IMR-90 (cell line): ENCODE measurements around the gene EFCC1. TPM values are rescaled to one million over a fixed set of nuclear protein-coding genes. Genes with fewer than 3 reads are reported as not detected.

Experiments
- ATAC-seq: fragments of 200-7000 bp; cut with Tn5 transposase; 2 replicates; pipeline ENCODE4 v1.9.1; 2020; ENCODE audit warnings: low read depth, mild to moderate bottlenecking, moderate library complexity
- BruUV-seq: library from RNA; stranded (reverse); fragments of 400-500 nt; replicated peaks from 2 replicates; lab custom pipeline; 2021; lab: Mats Ljungman, UMichigan
- CTCF ChIA-PET: fragments of 300-600 bp; formaldehyde crosslinking; extraction: SDS; loops from one replicate; lab custom pipeline; 2021; ENCODE audit warnings: antibody characterized with exemption; lab: Yijun Ruan, JAX
- POLR2A ChIA-PET: fragments of 300-600 bp; sonication (Branson Sonifier 250); formaldehyde crosslinking; loops from one replicate; lab custom pipeline; 2022; ENCODE audit warnings: antibody characterized with exemption; ENCODE audit not compliant: unreplicated experiment; lab: Charles Lee
- DNase-seq: peaks from one replicate; pipeline ENCODE4 v3.0.0; 2013
- H2AFZ ChIP-seq: replicated peaks from 2 replicates; pipeline ENCODE3; 2013; ENCODE audit warnings: low read length, mild to moderate bottlenecking; ENCODE audit not compliant: poor library complexity
- H2AK5ac ChIP-seq: 2 replicates; pipeline ENCODE4 v1.6.1; 2013; ENCODE audit warnings: low read depth, low read length, inconsistent platforms
- H2AK9ac ChIP-seq: replicated peaks from 2 replicates; pipeline ENCODE3; 2013; ENCODE audit warnings: mild to moderate bottlenecking, low read depth, low read length, moderate library complexity; ENCODE audit not compliant: poor library complexity
- H2BK120ac ChIP-seq: 2 replicates; pipeline ENCODE4 v1.6.1; 2013; ENCODE audit warnings: low read depth, low read length, inconsistent platforms
- H2BK15ac ChIP-seq: 3 replicates; pipeline ENCODE4 v1.6.1; 2013; ENCODE audit warnings: low read depth, low read length, inconsistent platforms
- H2BK20ac ChIP-seq: 2 replicates; pipeline ENCODE4 v1.6.1; 2013; ENCODE audit warnings: low read depth, mild to moderate bottlenecking, inconsistent platforms, low read length, moderate library complexity
- H2BK5ac ChIP-seq: 2 replicates; pipeline ENCODE4 v1.6.1; 2013; ENCODE audit warnings: mild to moderate bottlenecking, low read depth, low read length, inconsistent platforms; ENCODE audit not compliant: poor library complexity, severe bottlenecking
- H3K14ac ChIP-seq: replicated peaks from 2 replicates; pipeline ENCODE4 v1.6.1; 2013; ENCODE audit warnings: low read depth, low read length, inconsistent platforms
- H3K18ac ChIP-seq: 2 replicates; pipeline ENCODE4 v1.6.1; 2013; ENCODE audit warnings: low read depth, low read length, control low read depth
- H3K23ac ChIP-seq: 2 replicates; pipeline ENCODE4 v1.6.1; 2013; ENCODE audit warnings: low read depth, low read length, inconsistent platforms
- H3K27ac ChIP-seq: 2 replicates; pipeline ENCODE4 v1.5.1; 2013; ENCODE audit warnings: mild to moderate bottlenecking, control low read depth, low read length; ENCODE audit not compliant: insufficient read depth
- H3K27me3 ChIP-seq: 2 replicates; pipeline ENCODE4 v1.6.1; 2013; ENCODE audit warnings: low read length; ENCODE audit not compliant: control insufficient read depth, insufficient read depth
- H3K36me3 ChIP-seq: 2 replicates; pipeline ENCODE4 v1.6.1; 2013; ENCODE audit warnings: low read length, mixed read lengths; ENCODE audit not compliant: control insufficient read depth, insufficient read depth
- H3K4ac ChIP-seq: 2 replicates; pipeline ENCODE4 v1.6.1; 2013; ENCODE audit warnings: low read depth, low read length, inconsistent platforms
- H3K4me1 ChIP-seq: 2 replicates; pipeline ENCODE4 v1.6.1; 2013; ENCODE audit warnings: low read length, mixed read lengths; ENCODE audit not compliant: control insufficient read depth, insufficient read depth
- H3K4me2 ChIP-seq: 2 replicates; pipeline ENCODE4 v1.6.1; 2013; ENCODE audit warnings: low read depth, mild to moderate bottlenecking, control low read depth, low read length, moderate library complexity
- H3K4me3 ChIP-seq: 2 replicates; pipeline ENCODE4 v1.5.1; 2013; ENCODE audit warnings: low read depth, mild to moderate bottlenecking, control low read depth, low read length, moderate library complexity; ENCODE audit not compliant: insufficient read depth
- H3K56ac ChIP-seq: 2 replicates; pipeline ENCODE4 v1.6.1; 2013; ENCODE audit warnings: low read length, inconsistent platforms; ENCODE audit not compliant: insufficient read depth; ENCODE audit errors: extremely low read depth
- H3K79me1 ChIP-seq, 2 experiments: 2 replicates each; pipeline ENCODE4 v1.6.1; 2013; ENCODE audit warnings: low read length in 2 of 2, inconsistent platforms in 1 of 2, low read depth in 1 of 2
- H3K9ac ChIP-seq: 2 replicates; pipeline ENCODE4 v1.6.1; 2013; ENCODE audit warnings: low read depth, low read length, control low read depth
- H3K9me1 ChIP-seq: 2 replicates; pipeline ENCODE4 v1.6.1; 2013; ENCODE audit warnings: low read length, inconsistent platforms; ENCODE audit not compliant: insufficient read depth
- H3K9me3 ChIP-seq: 2 replicates; pipeline ENCODE4 v1.6.1; 2013; ENCODE audit warnings: low read length; ENCODE audit not compliant: control insufficient read depth, insufficient read depth
- H4K20me1 ChIP-seq: 2 replicates; pipeline ENCODE4 v1.6.1; 2013; ENCODE audit warnings: low read length, inconsistent platforms; ENCODE audit not compliant: insufficient read depth
- H4K5ac ChIP-seq: 2 replicates; pipeline ENCODE4 v1.6.1; 2013; ENCODE audit warnings: mild to moderate bottlenecking, low read depth, low read length, control low read depth
- H4K8ac ChIP-seq, 2 experiments: 2 replicates each; pipeline ENCODE4 v1.6.1; 2013; ENCODE audit warnings: low read depth in 2 of 2, low read length in 2 of 2, control low read depth in 1 of 2, inconsistent platforms in 1 of 2
- H4K91ac ChIP-seq: 2 replicates; pipeline ENCODE4 v1.6.1; 2013; ENCODE audit warnings: low read depth, low read length, inconsistent platforms; ENCODE audit not compliant: insufficient read depth
- BHLHE40 ChIP-seq: fragments of 150-350 bp; IDR thresholded peaks from 2 replicates; pipeline ENCODE4 v1.6.1; 2016; ENCODE audit warnings: mild to moderate bottlenecking, low read depth, low read length
- FOS ChIP-seq: fragments of 150-350 bp; IDR thresholded peaks from 2 replicates; pipeline ENCODE4 v1.6.1; 2016; ENCODE audit warnings: low read depth, low read length
- NFE2L2 ChIP-seq: fragments of 150-350 bp; IDR thresholded peaks from 2 replicates; pipeline ENCODE4 v1.6.1; 2016; ENCODE audit warnings: low read depth, mild to moderate bottlenecking, low read length
- RAD21 ChIP-seq: IDR thresholded peaks from 2 replicates; pipeline ENCODE4 v1.6.1; 2012; ENCODE audit warnings: low read length, improper control_type of control experiment
- SMC3 ChIP-seq: fragments of 150-350 bp; IDR thresholded peaks from 2 replicates; pipeline ENCODE4 v1.6.1; 2016; ENCODE audit warnings: low read depth, mild to moderate bottlenecking, antibody characterized with exemption, low read length, moderate library complexity
- WGBS, 2 experiments: methylation state at CpG; one replicate each; pipeline versions ENCODE4 v1.1.5 to v1.1.7; 2013; ENCODE audit warnings: missing lambda C conversion rate in 2 of 2; ENCODE audit not compliant: insufficient read length in 1 of 2; ENCODE audit errors: extremely low coverage in 2 of 2; 5-methylcytosine and 5-hydroxymethylcytosine counted together
- dilution Hi-C: fragments of 300-500 bp; cut with HindIII; formaldehyde crosslinking; loops from one replicate; pipeline ENCODE4 v1.14.3; 2018; ENCODE audit warnings: low sequenced_read_pairs; ENCODE audit not compliant: unreplicated experiment
- in situ Hi-C: fragments of 300-500 bp; cut with MboI; formaldehyde crosslinking; loops from 3 replicates; pipeline ENCODE4 v1.14.3; 2019; ENCODE audit warnings: low sequenced_read_pairs, inconsistent platforms, mixed read lengths
- intact Hi-C: fragments of 100-400 bp; cut with micrococcal nuclease; formaldehyde crosslinking; loops from 2 replicates; pipeline ENCODE4 v1.10.0; 2022
- polyA plus RNA-seq, 3 experiments: library from polyadenylated mRNA; depleted of rRNA; stranded (reverse); fragments of >200 nt; gene quantifications; 2 replicates each; pipeline ENCODE4 v1.2.3, GENCODE V29; 2012; ENCODE audit warnings: low replicate concordance in 1 of 3
- total RNA-seq: library from RNA; depleted of rRNA; stranded (reverse); fragments of >200 nt; gene quantifications from 2 replicates; pipeline ENCODE4 v1.2.3, GENCODE V29; 2012

EFCC1 gene
- total and polyA plus RNA-seq, 2 of the 4 experiments (the other 2 are of a cell fraction), result not detected

GRCh38 chr3:129009266-129009665 is 8.2 kb downstream of the EFCC1 start:
- Histone ChIP-seq H3K9me3 (no peaks in the 10 kb centered on the region), H3K9me1 (no peaks in the 10 kb centered on the region; the same call in 1 of the 2 replicates), H3K4me2 (no peak overlapping the region), H2AFZ (no peak overlapping the region), H3K14ac (no peak overlapping the region), H4K5ac (no peak overlapping the region), H3K23ac (no peak overlapping the region), H2BK20ac (no peak overlapping the region), H4K91ac (no peak overlapping the region), H2BK120ac (no peak overlapping the region), H2BK15ac (no peak overlapping the region), H3K4me1 (peaks cover 9% of the 10 kb centered on the region), H3K27me3 (peaks cover 16% of the 10 kb centered on the region), H4K8ac (no peak overlapping the region), H2AK5ac (no peak overlapping the region), H3K56ac (no peak overlapping the region), H3K4me3 (no peak overlapping the region), H3K4ac (no peak overlapping the region), H3K36me3 (no peaks in the 10 kb centered on the region), H2BK5ac (no peak overlapping the region), H3K79me1 (no peaks in the 10 kb centered on the region), H3K9ac (no peak overlapping the region), H3K18ac (no peak overlapping the region), H3K27ac (no peak overlapping the region), H2AK9ac (no peak overlapping the region), H4K20me1 (no peaks in the 10 kb centered on the region)
- DNase-seq (no peak), ATAC-seq (no peak)
- intact Hi-C loops (no loop called here), dilution Hi-C loops (no loop called here), in situ Hi-C loops (no loop called here)
- ChIA-PET POLR2A (no interaction called here), CTCF (no interaction called here)
- no TSS peak for BruUV-seq
- no CpG with 5 or more reads among the region's 2 CpGs for WGBS, 2 experiments
- TF ChIP-seq BHLHE40, result no peak
- TF ChIP-seq NFE2L2, result no peak
- no peak for TF ChIP-seq FOS
- TF ChIP-seq SMC3, result no peak
- TF ChIP-seq RAD21, result no peak
